HG03565 (cell line): ENCODE measurements around the gene FXYD6.

Experiments used
- ATAC-seq: cut with Tn5 transposase; IDR thresholded peaks from one replicate; pipeline ENCODE4 v1.9.1; 2021; ENCODE audit warnings: mild to moderate bottlenecking, moderate library complexity; ENCODE audit not compliant: unreplicated experiment

FXYD6 gene

DNA sequence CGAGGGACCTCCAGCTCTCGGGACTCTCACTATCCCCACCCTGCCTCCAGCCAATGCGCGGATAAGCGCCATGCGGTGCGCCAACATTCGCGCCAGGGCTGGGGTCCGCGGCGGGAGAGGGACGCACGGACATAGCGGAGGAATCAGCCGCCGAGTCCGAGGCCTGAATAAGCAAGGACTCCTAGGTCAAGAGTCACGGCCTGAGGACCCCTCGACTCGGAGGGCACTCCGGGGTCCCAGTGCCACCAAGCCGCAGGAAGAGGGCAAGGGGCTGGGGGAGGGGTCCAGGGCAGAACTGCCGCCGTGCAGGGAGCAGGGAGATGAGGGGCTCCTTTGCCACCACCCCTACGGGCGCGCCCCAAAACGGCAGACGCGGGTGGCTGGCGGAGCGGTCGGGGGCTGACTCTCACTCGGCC lies 80.0 kb downstream of the FXYD6 start:
- no peak for ATAC-seq

GRCh38 chr11:117795638-117796455 lies 80.6 kb downstream of the FXYD6 start:
- ATAC-seq: no peak

GRCh38 chr11:117794772-117795629 lies 81.5 kb downstream of the FXYD6 start:
- no peak for ATAC-seq

DNA sequence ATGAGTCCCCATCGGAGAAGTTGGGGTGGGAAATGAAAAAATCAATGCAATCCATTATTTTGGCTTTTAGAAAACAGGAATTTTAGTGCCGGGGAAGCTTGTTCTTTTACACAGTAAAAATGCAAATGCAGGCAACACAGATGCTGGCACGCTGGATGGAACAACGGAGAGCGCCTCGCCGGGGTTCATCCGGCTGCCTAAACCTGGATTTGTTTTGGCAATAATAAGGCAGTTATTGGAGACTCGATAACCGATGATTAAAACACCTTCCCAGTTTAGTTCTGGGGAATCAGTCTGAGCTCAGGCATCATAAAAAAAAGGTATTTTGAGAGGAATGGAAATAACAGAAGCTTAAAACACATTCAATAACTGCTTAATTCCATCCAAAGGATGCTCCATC lies 82.3 kb downstream of the FXYD6 start:
- no peak for ATAC-seq

DNA sequence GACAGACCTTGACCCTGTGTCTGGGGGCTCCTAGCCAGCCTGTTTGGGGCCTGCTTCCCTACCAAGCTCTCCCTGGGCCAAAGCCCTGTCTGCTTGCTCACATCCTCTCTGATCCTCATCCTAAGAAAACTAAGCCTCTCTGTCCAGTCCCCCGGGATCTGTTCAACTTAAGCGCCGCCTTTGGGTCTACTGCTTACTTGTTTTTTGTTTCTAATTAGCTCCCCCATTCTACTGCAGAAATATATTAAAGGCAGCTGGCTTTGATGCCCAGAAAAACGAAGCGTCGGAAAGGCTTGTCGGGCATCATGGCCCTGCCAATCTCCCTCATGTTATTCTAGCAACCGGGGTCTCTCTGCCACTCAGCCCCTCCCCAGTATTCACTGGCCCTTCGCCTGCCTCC lies 82.9 kb downstream of the FXYD6 start:
- ATAC-seq: no peak

DNA sequence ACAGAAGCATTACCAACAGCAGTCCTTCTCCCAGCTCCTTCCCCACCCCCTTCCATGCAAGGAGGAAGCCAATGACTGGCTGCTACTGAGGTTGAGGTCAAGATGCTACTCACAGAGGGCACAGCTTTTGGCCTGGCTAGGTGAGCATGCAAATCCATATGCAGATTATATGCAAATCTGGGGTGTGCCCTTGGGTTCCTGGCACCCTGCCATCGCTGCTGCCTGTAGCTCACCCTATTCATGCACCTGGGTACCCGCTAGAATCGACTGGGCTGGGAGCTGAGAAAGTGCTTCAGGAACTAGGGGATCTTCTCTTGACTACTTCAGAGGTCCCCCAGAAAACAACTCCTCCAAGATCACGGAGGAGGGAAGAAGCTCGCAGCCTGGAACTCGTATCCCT lies 83.5 kb downstream of the FXYD6 start:
- no peak for ATAC-seq

GRCh38 chr11:117792241-117792640 lies 84.2 kb downstream of the FXYD6 start:
- no peak for ATAC-seq

DNA sequence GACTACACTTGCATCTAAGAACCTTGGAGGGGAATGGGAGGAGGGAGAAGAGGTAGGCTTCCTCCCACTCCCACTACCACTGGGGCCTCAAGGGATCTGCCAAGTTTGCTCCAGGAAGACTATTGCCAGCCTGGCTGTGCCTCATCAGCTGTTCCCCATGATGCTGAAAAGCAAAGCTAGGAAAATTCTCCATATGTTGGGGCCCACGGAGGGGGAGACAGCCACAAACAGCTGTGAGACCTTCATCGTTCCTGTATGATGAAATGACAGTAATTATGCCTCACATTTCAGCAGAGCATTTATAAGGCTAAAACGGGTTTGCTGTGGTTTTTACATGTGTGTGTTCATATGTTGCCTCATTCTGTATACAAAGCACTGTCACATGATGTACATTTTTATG lies 86.2 kb downstream of the FXYD6 start:
- ATAC-seq: no peak

DNA sequence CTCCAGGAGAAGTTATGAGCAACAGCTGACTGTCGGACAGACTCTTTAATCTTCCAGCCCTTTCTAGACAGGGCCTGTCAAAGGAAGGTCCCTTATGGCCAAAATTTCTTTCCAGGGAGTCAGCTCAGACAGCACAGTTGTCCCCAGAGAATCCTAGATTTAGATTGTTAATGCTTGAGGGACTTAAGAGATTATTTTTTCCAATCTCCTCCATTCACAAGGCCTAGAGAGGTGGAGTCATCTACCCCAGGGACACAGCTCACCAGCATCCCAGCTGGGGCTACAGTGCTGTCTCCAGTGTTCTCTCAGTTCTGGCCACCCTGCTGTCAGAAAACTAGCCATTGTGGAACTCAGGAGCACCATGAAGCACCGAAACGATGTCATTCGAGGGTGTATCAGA lies 87.2 kb downstream of the FXYD6 start:
- no peak for ATAC-seq
